Measurements from ENCODE around the gene BTBD18.

The BTBD18 gene

DNA sequence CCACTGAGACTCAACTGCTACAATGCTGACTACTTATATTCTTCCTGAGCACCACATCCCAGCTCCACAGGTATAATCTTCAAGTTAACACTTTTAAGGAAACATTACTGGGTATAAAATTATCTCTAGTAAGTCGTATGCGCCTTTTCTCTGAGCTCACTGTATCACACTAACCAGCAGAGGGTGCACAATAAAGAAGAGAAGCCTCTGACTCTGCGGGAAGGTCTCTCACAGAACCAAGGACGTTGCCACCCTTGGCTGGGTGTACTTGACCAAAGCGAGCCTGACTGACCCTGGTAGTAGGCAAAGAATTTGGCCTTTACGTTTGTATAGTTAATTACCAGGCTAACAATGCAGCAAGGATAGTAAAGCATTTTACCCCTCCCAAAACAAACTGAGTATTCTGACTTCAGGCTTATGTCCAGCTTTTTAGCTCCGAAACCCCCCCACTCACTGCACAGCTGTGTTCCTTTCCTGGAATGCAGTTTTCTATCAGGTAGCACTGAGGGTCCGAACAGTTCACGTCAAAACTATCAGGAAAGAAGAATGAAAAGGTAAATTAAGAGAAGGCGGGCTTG, at the start of gene BTBD18:
Gene BTBD18, minus strand, starts transcription at position 144 of the 578 bp plus-strand sequence. CDS start 631 bp downstream, outside the sequence.
- no peak for DNase-seq

- no peak for DNase-seq
Measured at GRCh38 chr11:57801183-57801485, 49.5 kb upstream of the BTBD18 start.

DNA sequence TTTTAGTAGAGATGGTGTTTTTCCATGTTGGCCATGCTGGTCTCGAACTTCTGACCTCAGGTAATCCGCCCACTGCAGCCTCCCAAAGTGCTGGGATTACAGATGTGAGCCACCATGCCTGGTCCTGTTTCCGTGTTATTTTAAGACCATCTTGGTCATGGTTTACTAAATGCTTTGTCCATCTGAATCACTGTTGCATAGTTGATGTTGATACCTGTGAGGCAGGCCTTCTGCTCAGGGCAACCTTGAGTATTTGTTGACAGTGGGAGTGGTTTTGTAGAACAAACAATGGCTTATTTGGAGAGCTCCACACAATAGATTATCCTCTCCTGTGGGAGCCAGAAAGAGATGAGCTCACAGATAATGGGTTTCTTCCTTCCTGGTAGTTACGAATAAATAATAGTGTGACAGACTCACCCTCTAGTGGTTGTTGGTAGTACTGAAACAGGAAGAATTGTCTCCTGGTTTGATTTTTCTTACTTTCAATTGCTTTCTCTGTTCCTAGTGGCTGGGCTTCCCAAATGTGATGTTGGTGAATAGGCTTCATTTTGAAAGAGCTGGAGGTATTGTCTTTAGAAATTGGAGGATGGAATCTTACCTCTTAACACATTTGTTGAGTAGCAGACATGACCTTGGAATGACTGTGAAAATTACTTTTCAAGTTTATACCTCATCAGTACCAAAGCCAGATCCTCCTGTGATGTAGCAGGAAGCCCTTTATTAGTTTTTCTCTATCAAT, 49.0 kb upstream of the BTBD18 start:
- peak; percentile 89 for DNase-seq

DNA sequence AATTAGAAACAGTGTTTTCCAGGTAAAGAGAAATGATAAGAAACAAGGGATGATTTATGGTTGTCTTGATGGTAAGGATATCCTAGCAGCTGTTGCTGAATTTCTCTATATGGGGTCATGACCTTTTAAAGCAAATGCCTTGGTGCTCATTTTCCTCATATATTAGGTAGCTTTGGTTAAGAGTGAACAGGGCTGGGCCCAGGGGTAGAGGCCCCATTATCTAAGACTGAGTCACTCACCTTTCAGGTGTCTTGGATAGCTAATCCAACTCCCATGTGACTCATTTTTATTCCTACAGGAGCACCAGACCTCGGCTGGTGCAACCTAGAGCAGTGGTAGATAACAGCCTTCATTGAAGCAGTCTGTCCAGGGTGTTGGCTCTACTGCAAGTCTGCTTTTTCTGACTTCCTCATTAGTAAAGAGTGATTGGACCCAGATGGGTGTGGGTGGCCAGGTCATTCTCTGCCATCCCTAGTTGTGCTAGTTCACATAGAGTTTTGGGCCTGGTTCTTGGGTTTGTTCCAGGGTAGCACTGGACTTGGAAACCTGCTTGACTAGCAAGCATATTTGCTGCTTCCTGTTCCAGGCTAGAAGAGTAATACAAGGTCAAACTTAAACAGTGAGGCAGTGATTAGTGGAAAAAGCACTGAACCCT, 47.4 kb upstream of the BTBD18 start:
- DNase-seq: no peak

DNA sequence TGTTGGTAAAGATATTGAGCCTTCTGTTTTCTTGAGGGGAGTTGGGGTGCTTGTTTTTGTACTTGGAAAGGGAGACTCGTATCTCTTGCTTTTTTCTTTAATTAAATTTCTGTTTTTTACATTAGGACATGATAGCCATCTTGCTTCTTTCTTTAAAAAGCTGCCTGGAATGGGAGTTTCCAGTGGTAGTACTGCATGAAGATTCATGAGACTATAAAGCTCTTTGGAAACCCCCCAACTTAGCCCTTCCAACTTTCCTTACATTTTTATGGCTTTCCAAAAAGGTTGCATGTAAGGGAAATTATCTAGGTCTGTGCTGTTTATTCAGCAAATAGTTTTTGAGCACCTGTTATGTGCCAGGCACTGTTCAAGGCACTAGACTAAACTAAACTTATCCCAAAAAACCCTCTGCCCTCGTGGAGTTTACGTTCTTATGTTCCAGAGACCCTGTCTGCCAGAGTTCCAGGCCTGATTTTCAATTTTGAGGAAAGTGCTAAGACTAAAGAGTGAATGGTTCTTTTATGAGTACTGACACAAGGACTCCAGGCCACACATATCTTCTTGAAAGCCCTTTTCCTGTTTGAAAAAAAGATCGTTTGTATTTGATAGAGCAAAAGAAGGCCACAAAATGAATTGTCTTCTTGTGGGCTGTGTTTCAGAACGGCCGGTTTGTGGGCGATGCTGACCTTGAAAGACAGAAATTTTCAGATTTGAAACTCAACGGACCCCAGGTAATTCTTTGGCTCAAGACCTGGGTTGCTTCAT, 41.9 kb upstream of the BTBD18 start:
- DNase-seq: no peak

DNA sequence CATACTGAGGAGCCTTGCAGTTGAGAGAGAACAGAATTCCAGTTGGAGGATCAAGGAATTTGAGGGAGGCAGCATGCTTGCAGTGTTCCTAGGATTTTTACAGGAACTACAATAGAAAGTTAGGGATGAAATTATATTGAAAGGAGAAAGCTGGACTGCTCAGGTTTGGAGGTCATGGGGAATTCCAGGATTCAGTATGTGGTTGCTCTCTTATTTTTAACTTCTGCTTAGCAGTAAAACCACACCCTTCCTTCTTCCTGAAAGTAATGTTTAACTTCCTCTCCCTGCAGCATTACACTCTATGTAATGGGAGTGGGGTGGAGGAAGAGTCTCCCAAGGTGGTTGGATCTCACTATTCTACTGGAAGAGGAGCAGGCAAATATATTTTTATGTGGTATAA, 41.3 kb upstream of the BTBD18 start:
- no peak for DNase-seq

- DNase-seq: no peak
Measured at GRCh38 chr11:57792060-57792541, 40.5 kb upstream of the BTBD18 start.

- DNase-seq: no peak
Measured at GRCh38 chr11:57791321-57792059, 39.9 kb upstream of the BTBD18 start.

- no peak for DNase-seq
Measured at GRCh38 chr11:57788703-57789088, 37.1 kb upstream of the BTBD18 start.

- DNase-seq: no peak
Measured at GRCh38 chr11:57787920-57788702, 36.5 kb upstream of the BTBD18 start.

GRCh38 chr11:57787006-57787604, 35.5 kb upstream of the BTBD18 start:
- no peak for DNase-seq

GRCh38 chr11:57786436-57786835, 34.8 kb upstream of the BTBD18 start:
- DNase-seq: no peak

- DNase-seq: no peak
Measured at GRCh38 chr11:57785072-57785471, 33.5 kb upstream of the BTBD18 start.

- DNase-seq: no peak
Measured at GRCh38 chr11:57781529-57781943, 29.9 kb upstream of the BTBD18 start.

DNA sequence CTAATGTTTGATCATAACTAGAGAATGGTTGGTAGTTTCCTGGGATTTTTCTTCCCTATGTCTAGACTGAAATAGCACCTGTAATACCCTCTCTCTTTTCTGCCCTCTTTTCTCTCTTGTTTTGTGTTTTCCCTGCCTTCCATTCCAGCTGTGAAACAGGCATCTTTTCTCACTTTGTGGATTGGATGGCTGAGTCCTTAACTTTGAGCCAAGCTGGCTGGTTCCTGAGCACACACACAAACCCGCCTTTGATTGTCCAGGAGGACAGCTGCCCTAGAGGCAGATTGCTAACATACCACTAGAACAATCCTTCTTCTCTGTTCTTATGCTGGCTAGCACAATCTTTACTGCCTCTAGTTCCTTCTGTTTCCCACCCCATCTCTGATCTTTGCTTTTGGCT, 27.7 kb upstream of the BTBD18 start:
- no peak for DNase-seq

GRCh38 chr11:57778318-57779037, 26.9 kb upstream of the BTBD18 start:
- peak; percentile 12 for DNase-seq

DNA sequence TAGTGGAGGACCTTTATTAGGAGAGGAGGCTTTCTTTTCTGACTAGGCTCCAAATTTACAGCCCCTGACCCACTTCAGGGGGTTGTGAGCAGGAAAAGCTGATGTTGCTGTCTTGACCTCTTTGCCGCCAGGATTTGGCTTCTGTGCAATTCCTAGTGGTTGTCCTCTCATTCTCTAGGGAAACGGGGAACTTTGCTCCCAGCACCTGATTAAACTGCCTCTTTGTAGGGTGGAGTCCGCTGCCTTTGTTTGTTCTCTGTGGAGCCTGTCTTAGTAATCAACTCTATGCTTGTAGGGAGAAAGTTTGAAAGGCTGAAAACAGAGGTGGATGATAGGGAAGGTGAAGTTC, 26.3 kb upstream of the BTBD18 start:
- DNase-seq: no peak

DNA sequence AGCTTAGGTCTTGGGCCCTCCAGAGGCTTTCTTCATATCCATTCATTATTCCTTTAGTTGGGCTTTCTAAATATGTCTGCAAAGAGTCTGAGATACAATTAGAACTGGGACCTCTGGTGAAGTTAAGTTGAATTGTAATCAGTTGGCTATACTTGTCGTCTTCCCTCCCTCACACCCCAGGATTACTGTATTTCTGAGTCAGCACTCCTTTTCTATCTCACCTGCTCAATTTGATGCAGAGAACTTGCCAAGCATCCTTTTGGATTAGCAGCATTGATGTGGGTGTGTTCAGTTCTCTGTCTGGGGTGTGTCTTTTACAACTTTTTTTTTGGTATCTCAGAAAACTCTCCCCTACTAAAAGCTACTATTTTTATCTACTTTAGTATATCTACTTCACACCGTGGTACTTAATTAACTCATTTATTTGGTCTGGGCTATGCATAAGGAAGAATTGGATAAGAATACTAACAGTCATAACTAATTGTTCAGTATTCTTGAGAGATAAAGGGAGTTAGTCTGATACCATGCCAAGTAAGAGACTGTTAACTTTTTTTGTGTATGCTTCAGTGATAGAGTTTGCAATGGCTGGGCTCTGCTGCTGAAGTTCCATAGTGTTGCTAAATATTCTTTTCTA, 25.1 kb upstream of the BTBD18 start:
- DNase-seq: no peak

DNA sequence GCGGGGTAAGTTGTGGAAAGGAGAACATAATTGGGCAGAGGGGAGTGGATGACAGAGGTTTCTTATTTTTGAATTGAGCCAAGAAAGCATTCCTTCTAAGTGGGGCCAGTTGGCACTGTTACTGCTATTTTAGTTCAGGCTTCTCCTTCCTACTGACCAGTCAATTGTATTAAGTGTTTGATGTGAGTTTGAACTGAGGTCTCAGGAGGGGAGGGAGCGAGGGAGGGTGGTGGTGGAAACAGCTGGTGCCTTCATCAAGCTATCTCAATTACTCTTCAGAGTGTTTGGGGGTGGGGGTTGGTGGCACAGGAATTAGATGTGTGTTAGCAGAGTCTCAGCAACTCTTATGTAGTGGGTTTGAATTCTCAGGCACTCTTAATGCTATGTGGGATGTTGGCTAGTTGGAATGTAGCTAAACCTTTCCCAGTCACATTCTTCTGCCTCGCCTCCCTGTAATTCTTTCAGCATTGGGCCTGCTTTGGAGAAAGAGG, 24.5 kb upstream of the BTBD18 start:
- DNase-seq: no peak

DNA sequence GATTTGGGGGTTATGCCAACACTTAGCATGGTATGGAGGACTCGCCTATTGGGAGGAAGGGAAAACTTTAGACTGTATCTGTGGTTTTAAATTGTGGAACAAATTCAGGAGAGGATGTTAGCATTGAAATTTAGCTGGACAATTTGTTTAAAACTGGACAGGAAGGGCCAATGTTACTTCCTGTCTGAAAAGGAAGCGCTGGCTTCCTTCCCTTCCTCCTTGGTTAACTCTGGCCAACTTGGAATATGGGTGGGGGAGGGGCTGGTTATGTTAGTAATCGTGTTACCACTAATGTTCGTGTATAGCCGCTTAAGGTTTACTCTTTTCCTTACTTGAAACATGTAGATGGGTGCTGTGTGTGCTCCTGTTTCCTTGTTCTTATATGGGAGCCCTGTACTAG, 23.9 kb upstream of the BTBD18 start:
- DNase-seq: no peak

Measured in NCI-H1092 treated with DMSO at 0.1 percent for 48 hours (cell line).